Brain microvascular endothelial cell (primary cell): ENCODE data around the gene CALML3.

Experiments
- DNase-seq: peaks from one replicate; pipeline ENCODE4 v3.0.0-alpha.2; 2020
- H3K27ac ChIP-seq: fragments of 250-450 bp; sonication (Bioruptor Pico); 2 replicates; pipeline ENCODE4 v1.5.1; 2020; ENCODE audit warnings: mild to moderate bottlenecking, moderate library complexity
- H3K27me3 ChIP-seq: fragments of 250-450 bp; sonication (Bioruptor Pico); replicated peaks from 2 replicates; pipeline ENCODE4 v1.5.1; 2020; ENCODE audit warnings: mild to moderate bottlenecking
- H3K36me3 ChIP-seq: fragments of 250-450 bp; sonication (Bioruptor Pico); replicated peaks from 2 replicates; pipeline ENCODE4 v1.5.1; 2020; ENCODE audit warnings: mild to moderate bottlenecking
- H3K4me3 ChIP-seq: 2 replicates; pipeline ENCODE4 v1.5.1; 2011; ENCODE audit warnings: low read depth, mild to moderate bottlenecking, control low read depth, low read length, moderate library complexity
- CTCF ChIP-seq: IDR thresholded peaks from 2 replicates; pipeline ENCODE4 v1.5.1; 2011; ENCODE audit warnings: low read depth, mild to moderate bottlenecking, moderate library complexity, low read length, control low read depth, inconsistent platforms; ENCODE audit errors: missing control alignments
- in situ Hi-C: cut with HindIII; loops from 2 replicates; pipeline ENCODE4 v1.10.0; 2017; ENCODE audit warnings: low sequenced_read_pairs, low pct_ligation_motif_present

CALML3 gene

GRCh38 chr10:5478694-5479305, 46.0 kb upstream of the CALML3 start:
- in situ Hi-C loops = no loop called here
- no peak for DNase-seq
- no peak overlapping the region for H3K4me3 ChIP-seq
- no peak for TF ChIP-seq CTCF
- H3K36me3 ChIP-seq = no peaks in the 10 kb centered on the region
- no peak overlapping the region for H3K27ac ChIP-seq
- no peaks in the 10 kb centered on the region for H3K27me3 ChIP-seq

GRCh38 chr10:5479481-5480161, 45.1 kb upstream of the CALML3 start:
- no peak for TF ChIP-seq CTCF
- Histone ChIP-seq H3K27me3 (no peaks in the 10 kb centered on the region), H3K27ac (no peak overlapping the region), H3K4me3 (no peak overlapping the region), H3K36me3 (no peaks in the 10 kb centered on the region)
- in situ Hi-C loops = no loop called here
- DNase-seq = no peak

GRCh38 chr10:5480162-5480941, 44.4 kb upstream of the CALML3 start:
- in situ Hi-C loops = no loop called here
- DNase-seq = no peak
- Histone ChIP-seq H3K36me3 (no peaks in the 10 kb centered on the region), H3K4me3 (no peak overlapping the region), H3K27ac (no peak overlapping the region), H3K27me3 (no peaks in the 10 kb centered on the region)
- TF ChIP-seq CTCF = no peak

- TF ChIP-seq CTCF = no peak
- Histone ChIP-seq H3K27ac (no peak overlapping the region), H3K4me3 (no peak overlapping the region), H3K36me3 (no peaks in the 10 kb centered on the region), H3K27me3 (no peaks in the 10 kb centered on the region)
- DNase-seq = no peak
- in situ Hi-C loops = no loop called here
Observed at GRCh38 chr10:5481121-5481520, 43.6 kb upstream of the CALML3 start.

GRCh38 chr10:5482016-5482415, 42.7 kb upstream of the CALML3 start:
- no peak overlapping the region for H3K4me3 ChIP-seq
- no peak for TF ChIP-seq CTCF
- in situ Hi-C loops = no loop called here

More at GRCh38 chr10:5482016-5482415, 42.7 kb upstream of the CALML3 start:
- Histone ChIP-seq H3K36me3 (no peaks in the 10 kb centered on the region), H3K27me3 (no peaks in the 10 kb centered on the region), H3K27ac (no peak overlapping the region)
- no peak for DNase-seq
